Head of caudate nucleus (tissue), 42 donors: ENCODE data around the gene MAD1L1.
"Not testable (repeated sequence)": the region's sequence is repeated elsewhere in the genome, so short reads cannot be mapped to it uniquely, and the experiment has no call there.

Experiments used
- DNase-seq, 42 donors: peaks; one replicate each; pipeline versions ENCODE4 v3.0.0 to v3.0.0-alpha.2; 2020 to 2021; ENCODE audit warnings: mixed read lengths in 7 of 42
- intact Hi-C: fragments of 100-400 bp; cut with DNase I; formaldehyde crosslinking; loops from one replicate; pipeline ENCODE4 v1.15.0; 2022

MAD1L1 gene

DNA sequence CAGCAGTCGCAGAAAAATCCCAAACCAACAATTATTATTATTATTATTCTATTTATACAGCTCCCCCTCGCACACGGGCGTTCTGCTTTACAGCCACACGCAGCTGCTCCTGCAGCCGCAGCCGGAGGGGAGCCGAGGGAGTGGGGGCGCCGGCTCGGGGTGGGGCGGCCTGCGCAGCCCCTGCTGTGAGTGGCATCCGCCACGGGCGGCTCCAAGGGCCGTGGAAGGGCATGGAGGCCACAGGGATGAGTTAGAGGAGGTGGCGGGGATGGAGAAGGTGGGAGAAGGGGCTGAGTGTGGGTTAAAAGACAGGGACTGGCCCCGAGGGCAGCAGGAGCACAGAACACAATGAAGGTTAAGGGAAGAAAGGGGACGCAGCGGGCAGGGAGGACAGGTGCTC lies 405.8 kb downstream of the MAD1L1 start:
- DNase-seq, result peak in 1 of 42 donors; percentile 2
- intact Hi-C loops, result not testable (repeated sequence)

DNA sequence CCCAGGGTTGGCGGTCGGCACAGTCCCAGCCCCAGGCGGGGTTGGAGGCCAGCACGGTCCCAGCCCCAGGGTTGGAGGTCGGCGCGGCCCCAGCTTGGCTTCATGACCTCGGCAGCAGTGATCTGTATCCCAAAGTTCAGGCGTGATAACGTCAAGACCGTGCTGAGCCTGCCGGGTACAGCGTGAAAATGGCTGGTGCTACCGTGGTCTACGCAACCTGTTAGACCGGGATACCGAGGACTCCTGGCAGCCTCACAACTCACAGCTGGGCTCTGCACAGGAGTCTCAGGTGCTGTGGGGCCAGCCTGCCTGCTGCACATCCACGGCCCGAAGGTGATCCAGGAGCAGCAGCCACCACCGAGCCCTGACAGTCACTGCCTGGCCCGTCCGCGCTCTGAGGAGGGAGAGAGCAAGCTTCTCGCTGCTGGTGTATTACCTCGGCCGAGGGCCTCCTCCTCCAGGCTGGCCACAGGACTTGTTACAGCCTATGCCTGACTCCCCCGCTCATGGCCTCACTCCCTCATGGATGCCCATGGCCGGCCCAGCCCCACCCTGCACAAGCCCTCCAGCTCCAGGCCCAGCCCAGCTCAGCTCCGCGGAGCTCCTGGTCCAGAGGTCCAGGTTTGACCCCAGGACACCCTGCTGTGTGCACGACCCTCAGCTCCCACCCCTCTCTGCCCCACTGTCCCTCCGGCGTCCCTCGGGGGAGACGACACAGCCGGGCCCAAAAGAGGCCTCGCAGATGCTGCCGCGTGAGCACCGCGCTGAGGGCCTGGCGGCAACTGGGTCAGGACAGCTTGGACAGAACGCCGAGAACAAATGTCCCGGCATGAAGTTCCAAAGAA lies 406.6 kb downstream of the MAD1L1 start:
- intact Hi-C loops, result no loop called here
- peak in 9 of 42 donors; percentile 12 to 42 (median 25) for DNase-seq

- intact Hi-C loops, DNase-seq: not testable (repeated sequence)
Measured at GRCh38 chr7:1825647-1825896, 407.2 kb downstream of the MAD1L1 start.

GRCh38 chr7:1824882-1825646 lies 407.7 kb downstream of the MAD1L1 start:
- peak in 7 of 42 donors; percentile 3 to 23 (median 12) for DNase-seq

DNA sequence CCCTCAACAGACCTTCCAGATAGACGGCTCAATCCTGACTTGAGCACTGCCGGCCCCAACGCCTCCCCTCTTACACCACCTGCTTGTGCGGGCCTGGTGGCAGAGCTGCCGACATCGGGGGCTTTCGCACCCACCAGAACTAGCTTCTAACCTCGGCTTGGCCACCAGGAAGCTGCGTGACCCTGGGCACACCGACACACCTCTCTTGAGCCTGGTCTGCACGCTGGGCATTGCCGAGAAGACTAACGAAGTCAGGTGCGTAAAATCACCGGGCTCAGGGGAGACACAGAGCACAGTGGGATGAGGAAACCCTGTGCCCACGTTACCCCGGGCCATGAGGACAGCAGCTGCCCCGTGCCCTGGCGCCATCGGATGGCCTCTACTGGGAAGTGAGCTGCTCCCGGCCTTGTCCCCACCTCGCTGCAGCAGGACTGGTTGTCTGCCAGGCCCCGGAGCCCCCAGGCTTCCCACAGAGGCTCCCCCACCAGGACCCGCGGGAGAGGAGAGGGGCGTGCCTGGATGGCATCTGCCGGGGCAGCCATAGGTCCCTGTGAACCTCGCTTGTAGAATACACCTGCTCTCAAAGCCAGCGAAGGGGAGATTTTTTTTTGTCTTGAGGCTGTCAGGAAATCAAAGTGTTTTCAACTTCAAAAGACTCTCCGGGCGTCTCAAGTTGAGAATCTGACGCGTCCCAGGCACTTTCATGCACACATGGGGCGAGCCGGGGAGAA lies 408.4 kb downstream of the MAD1L1 start:
- peak in 3 of 42 donors; percentile 14 to 40 (median 20) for DNase-seq
- intact Hi-C loops, result not testable (repeated sequence)

More at GRCh38 chr7:1824882-1825646, 407.7 kb downstream of the MAD1L1 start:
- intact Hi-C loops, result not testable (repeated sequence)

DNA sequence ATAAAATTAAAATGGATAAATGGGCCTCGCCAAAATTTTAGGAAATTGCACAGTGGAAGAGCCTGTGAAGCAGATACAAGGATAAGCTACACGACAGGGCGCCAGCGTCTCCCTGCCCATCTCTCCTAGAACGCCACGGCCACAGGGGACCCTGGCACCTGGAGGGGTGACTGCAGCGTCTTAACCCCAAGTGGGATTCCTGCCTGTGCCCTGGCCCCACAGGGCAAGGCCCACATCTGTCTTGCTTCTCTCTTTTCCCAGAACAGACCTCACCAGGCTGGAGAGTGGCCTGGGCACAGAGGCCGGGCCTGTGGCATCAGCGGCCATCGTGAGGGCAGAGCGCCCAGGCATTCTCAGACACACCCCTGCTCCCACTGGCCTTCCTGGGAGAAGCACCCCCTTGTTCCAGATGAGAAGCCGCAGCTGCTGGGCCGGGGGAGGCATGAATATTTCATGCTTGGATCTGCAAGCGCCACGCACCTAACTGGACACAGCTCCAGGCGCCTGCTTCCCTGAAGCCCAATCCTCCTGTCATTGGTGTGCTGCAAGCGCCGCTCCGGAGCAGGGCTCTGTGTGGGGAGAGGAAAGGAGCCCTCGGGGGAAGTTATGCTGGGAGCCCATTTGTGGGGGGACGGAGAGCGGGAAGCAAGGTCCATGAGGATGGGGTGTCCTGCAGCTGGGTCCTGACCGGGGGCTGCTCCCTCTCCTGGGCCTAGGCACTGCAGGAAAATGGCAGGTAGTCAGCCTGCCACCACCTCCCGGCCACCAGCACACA lies 409.2 kb downstream of the MAD1L1 start:
- DNase-seq, result peak in 4 of 42 donors; percentile 15 to 38 (median 30)
- intact Hi-C loops, result no loop called here

GRCh38 chr7:1819259-1819841 lies 413.4 kb downstream of the MAD1L1 start:
- intact Hi-C loops, result no loop called here
- peak in 3 of 42 donors; percentile 5 to 31 (median 30) for DNase-seq

DNA sequence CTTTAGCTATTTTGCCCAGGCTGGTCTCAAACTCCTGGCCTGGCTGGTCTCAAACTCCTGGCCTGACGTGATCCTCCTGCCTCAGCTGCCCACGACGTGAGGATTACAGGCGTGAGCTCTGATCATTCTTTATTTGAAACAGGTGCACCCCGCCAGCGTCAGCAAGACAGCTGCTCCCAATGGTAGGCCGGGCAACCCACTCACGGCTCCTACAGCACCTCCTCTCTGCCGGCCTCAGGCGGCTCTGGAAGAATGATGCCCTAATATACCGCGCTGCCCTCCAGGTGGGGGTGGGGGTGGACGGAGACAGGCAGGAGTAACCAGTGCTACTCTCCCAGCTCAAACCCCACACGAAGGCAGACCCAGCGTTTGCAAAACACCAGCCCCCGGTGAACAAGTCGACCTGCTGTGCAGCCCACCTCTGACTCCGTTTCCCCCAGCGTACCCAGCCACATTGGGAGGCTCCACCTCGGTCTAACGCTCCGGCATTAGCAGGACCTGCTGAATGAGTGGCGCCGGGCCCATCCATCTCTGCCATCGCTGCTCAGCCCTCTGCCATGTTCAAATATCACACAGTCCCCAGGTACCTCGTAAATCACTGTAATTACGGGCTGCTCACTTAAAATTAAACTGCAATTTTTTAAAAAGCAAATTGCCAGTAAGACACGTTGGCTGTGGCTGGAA lies 414.0 kb downstream of the MAD1L1 start:
- peak in 3 of 42 donors; percentile 6 to 30 (median 28) for DNase-seq
- intact Hi-C loops, result no loop called here

GRCh38 chr7:1817061-1817712 lies 415.6 kb downstream of the MAD1L1 start:
- intact Hi-C loops, result no loop called here
- DNase-seq, result peak in 3 of 42 donors; percentile 6 to 32 (median 17)

GRCh38 chr7:1816451-1816850 lies 416.3 kb downstream of the MAD1L1 start:
- DNase-seq, result peak in 3 of 42 donors; percentile 6 to 26 (median 13)

GRCh38 chr7:1815551-1816281 lies 417.0 kb downstream of the MAD1L1 start:
- intact Hi-C loops, result not testable (repeated sequence)
- DNase-seq, result peak in 3 of 42 donors; percentile 5 to 34 (median 33)

More at GRCh38 chr7:1816451-1816850, 416.3 kb downstream of the MAD1L1 start:
- intact Hi-C loops, result not testable (repeated sequence)

DNA sequence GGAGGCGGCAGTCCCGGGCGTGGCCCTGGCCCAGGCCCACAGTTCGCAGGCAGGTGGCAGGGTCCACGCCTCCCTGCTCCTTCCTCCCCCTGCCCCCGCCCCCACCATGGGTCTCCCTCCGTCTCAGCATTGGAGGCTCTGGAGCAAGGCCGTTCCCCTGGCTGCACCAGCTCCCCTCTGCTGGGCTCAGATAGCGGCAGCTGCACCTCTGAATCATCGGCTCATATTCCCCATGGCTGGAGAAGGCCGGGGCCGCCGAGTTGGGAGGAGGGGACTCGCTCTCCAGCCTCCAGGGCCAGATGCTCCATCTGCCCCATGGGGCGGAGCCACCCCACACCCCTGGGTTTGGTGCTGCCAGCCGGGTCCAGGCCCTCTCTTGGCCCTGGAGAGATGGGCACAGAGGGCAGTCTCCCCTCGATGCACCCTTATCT lies 417.7 kb downstream of the MAD1L1 start:
- intact Hi-C loops, result no loop called here

GRCh38 chr7:1814089-1814811 lies 418.5 kb downstream of the MAD1L1 start:
- intact Hi-C loops, result no loop called here
- DNase-seq, result peak in 3 of 42 donors; percentile 4 to 34 (median 30)

More for the DNA sequence above, 417.7 kb downstream of the MAD1L1 start:
- DNase-seq, result peak in 2 of 42 donors; percentile 6 to 29

DNA sequence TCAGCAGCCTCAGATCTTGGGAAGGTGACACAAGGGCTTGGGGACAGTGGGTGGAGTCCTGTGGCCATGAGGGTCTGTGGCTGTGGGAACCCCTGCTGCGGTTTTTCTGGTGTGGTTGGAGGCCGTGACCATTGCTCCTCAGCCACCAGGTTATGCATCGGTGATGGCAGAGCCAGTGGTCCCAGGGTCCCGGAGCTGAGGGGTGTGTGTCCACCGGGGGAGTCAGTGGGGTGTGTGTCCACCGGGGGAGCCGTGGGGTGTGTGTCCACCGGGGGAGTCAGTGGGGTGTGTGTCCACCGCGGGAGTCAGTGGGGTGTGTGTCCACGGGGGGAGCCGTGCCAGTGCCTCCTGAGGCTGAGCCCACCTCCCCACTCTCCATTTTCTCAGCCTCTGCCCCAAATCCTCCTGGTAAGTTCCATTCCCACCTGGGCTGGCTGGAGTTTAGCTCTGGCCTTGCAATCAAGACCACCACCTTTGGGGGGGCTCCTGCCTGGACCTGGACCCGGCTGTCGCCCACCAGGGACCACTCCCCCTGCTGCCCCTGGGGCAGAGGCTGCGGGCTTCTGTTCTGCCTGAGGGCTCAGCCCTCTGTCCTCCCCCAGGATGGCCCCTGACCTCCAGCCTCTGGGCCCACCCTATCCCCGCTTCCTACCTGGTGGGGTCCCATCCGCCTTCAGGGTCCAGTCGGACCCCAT lies 419.2 kb downstream of the MAD1L1 start:
- peak in 3 of 42 donors; percentile 5 to 37 (median 34) for DNase-seq
- intact Hi-C loops, result no loop called here
